Superior temporal gyrus (tissue), 1 donor: ENCODE results near the gene PCP2.
A peak's percentile ranks its signal among the peaks of the same experiment; 100 is the strongest.

ENCODE experiments used
- DNase-seq: peaks from one replicate; pipeline ENCODE4 v3.0.0-alpha.2; 2016; ENCODE audit errors: extremely low spot score

Gene PCP2

DNA sequence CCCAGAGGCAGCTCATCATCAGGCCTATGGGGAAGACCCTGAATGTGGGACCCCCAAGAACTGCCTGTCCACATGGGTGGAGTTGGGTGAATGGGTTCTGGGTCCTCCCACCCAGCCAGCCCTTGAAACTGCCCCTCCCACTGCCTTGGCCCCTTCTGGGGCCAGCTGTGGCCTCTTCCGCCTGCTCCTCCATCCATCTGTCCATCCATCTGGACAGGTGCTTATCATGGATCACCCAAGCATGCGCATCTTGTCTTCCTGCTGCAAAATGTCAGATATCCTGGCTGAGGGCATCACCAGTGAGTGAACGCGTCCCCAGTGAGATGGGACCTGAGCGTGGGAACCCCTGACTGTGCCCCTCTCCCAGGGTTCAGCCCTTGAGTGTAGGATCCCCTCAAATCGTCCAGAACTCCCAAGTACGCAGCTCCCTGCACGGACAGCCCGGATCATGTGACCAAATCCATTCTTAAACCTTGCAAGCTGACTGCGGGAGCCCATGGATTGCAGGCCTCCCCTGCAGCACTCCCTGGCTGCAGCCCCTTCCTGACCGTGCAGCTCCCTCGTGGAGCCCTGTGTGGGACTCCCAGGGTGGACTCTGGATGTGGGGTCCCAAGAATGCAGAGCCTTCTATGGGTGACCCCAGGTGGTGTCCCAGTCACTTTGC is 5.4 kb upstream of the PCP2 start:
- no peak for DNase-seq

DNA sequence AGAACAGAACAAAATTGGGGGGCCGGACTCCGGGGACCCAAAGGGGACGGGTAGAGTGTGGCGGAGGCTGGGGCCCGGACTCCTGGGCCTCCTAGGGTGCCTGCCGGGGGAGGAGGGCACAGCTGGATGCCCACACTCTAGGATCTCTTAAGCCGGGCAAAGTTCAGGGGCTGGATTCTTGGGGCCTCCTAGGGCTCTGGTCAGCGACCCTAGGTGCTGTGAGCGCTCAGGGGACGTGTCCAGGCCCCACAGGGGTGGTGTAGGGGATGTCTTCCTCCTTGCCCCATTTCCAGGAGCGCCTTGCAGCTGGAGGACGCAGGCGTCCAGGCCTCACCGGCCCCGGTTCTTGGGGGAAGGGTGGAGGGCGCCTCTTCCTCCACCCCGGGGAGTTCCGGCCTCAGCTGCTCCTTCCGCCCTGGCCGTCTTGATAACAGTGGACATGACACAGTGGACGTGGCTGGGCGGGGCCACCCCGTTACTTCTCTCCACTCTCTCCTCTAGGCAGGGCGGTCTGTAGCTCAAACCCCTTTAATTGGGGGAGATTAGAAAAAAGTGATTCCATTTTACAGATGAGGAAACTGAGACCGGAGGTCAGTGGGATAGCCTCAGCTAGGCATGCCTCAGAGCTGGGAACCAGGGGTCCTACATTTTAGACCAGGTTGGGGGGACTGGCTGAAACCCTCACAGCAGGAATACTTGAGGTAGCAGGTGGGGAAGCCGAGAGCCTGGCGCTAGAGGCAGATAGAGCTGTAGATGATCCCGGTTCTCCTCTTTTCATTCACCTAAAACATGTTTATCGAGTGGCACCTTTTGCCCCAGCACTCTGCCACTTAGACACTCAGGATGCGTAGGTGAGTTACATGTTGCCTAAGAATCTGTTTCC is 4.1 kb upstream of the PCP2 start:
- no peak for DNase-seq

DNA sequence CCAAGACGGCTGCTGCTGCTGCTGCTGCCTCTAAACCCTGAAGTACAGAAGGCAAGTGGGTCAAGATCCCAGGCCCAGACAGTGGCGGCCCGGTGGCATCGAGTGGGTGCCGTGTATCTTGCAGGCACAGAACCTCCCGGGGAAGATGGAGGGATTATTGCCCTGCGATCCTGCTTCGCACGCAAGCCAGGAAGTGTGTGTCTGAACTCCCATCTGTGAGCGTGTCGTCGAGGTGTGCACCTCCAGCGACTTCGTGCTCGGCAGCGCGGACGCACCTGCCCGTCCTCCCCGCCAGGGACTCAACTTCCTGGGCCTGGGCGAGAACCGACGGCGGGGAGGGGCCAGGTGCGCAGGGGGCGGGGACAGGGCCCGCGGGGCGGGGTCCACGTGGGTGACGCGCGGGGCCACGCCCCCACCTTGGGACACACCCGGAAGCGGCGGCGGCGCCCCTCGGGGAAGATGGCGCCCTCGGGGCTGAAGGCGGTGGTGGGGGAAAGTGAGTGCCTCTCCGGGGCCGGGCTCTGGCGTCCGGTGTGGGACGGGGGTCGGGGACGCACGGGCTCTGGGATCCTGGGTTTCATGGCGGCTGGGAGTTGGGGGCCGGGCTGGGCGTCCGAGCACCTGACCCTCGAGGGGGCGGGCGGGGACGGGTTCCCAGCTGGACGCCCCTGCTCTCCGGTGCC is 3.3 kb upstream of the PCP2 start, which contains the start of gene STXBP2:
STXBP2 (plus strand) TSS at position 420 of the 683 bp plus-strand sequence; CDS start at position 460, 40 bp downstream.
- DNase-seq, result no peak

DNA sequence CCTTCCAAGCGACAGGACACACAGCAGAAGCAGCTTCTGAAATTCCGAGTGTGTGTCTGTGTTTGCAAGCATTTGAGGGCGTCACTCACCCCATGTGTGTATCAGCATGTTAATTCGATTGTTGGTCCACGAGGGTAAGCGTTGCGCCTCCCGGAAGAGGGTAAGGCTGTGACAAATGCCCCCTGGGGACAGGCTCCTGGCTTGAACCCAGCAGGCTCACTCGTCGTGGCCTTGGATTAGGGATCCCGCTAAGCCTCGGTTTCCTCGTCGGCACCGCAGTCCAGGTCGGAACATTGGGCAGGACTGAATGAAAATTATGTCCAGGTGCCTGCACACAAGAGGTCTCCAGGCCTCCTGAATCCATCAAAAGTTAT is 2.8 kb upstream of the PCP2 start:
- no peak for DNase-seq

DNA sequence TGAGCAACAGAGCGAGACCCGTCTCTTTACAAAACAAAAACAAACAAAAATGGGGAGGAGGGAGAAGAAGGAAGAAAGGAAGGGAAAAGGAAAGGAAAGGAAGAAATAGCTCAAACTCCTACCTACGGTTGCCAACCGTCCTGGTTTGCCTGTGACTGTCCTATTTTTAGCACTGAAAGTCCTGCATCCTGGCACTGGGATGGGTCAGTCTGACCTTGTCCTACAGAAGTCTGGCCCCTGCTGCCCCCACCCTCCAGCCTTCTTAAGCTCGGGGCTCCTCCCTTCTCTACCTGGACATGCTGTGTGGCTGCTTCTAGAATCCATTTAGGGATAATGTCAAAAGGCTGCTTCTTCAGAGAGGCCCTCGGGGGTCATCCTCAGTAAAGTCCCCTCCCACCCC is 2.2 kb upstream of the PCP2 start:
- DNase-seq, result no peak

DNA sequence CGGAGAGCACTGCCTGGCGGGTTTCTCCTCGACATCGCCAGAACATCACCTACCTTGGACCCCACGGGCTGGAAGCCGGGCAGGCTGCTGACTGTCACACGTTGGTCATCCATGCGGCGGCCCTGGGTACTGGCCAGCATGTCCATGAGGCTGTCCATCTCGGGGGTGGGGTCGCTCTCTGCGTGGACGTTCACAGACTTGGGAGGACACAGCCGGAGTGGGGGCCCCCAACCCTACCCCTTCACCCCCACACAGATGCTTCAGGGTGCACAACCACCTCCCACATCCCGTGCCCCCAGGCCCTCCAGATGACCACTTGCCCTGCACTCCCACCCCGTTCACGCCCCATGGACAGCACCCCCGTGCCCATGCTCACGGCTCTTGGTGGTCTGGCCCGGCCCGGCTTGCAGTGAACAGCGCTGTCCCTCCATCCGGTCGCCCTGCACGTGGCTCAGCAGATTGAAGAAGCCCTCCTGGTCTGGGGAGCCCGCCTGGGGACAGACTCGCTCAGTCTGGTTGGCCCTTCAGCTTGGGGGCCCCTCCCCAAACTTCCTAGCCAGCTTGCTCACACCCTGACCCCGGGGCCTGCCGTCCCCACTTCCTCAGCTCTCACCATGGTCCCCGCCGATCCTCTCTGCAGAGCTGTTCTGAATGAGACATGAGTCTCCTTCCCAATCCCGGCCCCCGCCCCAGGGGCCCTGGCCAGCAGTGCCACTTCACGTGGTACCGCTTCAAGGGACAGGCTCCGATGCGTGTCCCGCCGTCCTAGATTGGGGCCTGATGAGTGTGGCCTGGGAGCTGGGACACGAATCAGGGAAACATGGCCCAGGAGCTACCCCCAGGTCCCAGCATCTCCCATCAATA is 947 bp downstream of the PCP2 start:
- DNase-seq, result no peak

DNA sequence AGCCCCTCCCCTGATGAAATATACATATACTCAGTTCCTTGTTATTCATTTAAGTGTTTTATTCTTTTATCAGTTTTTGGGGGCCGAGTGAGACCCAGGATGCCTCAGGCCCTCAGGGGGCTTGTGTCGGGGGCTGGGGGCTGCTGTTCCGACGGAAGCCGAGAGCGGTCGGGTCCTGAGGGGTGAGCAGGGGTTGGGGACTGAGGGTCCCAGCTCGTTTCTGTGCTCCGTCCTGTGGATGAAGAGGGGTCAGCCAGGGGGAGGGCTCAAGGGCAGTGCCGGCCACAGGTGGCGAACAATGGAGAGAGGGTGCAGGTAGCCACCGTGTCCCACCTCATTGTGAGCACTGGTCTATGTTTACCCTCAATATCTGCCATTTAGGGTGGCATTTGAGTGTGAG is 1.9 kb downstream of the PCP2 start:
- no peak for DNase-seq

DNA sequence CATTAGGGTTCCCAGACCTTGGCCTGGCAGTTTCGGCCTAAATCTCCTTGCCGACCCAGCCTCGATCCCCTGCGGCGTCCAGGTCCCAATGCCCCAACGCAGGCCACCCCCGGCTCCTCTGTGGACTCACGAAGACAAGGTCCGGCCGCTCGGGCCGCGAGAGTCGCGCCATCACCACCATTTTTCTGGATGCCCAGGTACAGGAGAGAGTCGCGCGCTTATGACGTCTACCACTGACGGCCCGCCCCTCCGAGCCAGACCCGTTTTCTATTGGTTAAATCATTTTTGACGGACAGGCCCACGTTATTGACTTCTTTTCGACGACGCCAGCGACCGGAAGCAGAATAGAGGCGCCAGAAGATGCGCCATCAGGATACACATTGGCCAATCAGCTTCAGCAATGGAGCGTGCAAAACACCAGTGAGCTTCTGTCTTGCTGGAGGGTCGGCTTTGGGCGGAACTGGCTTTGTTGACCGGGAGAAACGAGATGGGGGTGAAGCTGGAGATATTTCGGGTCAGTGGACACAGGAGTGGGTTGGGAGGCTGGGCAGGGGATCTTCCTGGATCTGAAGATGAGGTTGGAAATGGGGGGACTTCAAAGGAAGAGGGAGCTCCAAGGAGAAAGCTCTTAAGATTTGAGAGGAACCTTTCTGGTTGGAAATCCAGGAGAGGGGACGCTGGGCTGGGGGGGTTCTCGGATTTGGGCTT is 4.0 kb downstream of the PCP2 start, which contains the start of the genes PET100 and XAB2:
PET100 (plus strand) TSS at position 447 of the 708 bp plus-strand sequence; CDS start at position 488, 41 bp downstream.
XAB2 (minus strand) TSS at position 199 of the 708 bp plus-strand sequence; CDS start at position 181, 18 bp downstream.
- DNase-seq, result peak; percentile 100

DNA sequence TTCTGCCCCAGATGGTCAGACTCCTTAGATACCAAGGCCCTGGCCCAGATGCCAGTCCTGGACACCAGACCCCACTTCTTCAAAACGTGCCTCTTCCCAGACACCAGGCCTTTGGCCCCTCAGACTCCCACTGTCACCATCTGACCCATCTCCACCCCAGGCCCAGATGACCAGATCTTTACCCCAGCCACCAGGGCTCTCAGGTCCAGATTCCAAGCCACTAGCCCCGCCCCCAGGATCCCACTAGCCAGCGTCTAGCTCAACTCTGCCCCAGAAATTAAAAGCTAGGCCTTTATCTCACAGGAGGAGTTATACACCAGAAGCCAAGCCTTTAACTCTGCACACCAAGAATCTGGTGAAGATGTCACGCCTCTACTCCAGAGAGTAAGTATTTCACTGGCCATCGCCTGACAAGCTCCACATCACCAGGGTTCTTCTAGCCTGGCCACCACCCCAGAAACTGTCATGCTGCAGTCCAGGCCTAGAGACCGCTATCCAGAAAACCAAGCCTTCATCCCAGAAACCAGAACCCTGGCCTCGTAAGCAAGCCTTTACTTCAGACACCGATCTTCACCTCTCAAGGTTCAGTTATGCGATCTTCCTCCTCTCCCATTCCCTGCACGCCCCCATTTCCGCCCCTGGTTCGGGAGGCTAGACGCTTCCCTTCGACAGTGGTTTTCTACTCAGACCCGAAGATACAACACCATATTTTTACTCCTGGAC is 4.8 kb downstream of the PCP2 start:
- DNase-seq, result no peak

DNA sequence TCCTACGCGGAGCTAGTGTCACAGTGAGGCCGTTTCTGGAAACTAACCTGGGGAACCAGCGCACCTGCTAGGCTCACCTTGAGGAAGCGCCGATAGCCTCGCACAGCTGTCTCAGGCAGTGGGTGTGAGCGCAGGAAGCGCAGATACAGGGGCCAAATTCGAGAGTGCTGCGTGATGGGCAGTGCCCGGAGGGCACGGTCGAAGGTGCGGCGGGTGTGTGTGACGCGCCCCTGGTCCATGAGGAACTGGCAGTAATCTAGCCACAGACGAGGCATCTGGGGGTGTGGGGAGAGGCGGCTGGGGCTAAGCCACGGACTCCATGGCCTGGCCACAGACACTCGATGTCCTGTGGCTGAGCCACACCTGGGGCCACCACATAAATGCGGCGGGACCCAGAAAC is 6.4 kb downstream of the PCP2 start:
- no peak for DNase-seq

DNA sequence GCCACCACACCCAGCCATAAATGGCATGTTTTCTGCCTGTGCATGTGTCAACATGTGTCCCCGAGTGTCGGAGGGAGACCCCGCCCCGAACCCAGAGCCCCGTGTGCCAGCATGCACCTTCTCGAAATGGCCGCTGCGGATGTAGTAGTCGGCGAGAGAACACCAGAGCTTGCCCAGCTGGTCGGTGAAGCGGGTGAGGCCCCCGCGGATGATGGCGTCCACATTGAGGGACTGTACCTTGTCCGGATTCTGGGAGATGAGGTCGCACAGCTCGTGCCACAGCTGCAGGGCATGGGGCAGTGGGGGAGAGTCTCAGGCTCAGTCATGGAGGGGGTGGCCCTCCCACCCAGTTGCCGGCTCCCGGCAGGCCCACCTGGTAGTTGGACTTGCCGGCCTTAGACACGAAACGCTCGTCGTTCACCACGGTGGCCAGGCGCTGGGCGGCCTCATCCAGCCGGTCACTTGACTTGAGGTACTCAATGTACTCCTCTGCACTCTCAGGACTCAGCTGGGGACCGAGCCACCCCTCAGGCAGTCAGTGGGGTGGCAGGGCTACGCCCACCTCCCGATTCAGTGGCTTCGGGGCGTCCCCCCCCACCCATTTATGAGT is 7.7 kb downstream of the PCP2 start:
- no peak for DNase-seq

DNA sequence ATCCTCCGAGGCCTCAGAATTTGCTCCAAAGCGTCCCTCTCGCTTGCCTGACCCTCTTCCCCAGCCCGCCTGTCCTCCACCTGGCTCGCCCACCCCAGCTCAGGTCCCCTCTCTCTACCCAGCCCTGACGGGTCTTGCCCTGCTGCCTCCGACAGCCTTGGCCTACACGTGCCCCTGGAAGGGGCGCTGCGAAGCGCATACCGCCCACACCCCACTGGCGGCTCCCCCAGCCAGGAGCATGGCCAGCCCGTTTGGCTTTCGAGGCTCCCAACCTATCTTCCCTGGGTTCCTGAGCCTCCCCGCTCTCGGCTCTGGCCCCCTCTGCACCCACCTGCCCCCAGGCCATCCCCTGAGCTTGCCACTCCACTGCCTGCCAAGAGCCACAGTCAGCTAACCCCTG is 8.7 kb downstream of the PCP2 start:
- DNase-seq, result no peak

DNA sequence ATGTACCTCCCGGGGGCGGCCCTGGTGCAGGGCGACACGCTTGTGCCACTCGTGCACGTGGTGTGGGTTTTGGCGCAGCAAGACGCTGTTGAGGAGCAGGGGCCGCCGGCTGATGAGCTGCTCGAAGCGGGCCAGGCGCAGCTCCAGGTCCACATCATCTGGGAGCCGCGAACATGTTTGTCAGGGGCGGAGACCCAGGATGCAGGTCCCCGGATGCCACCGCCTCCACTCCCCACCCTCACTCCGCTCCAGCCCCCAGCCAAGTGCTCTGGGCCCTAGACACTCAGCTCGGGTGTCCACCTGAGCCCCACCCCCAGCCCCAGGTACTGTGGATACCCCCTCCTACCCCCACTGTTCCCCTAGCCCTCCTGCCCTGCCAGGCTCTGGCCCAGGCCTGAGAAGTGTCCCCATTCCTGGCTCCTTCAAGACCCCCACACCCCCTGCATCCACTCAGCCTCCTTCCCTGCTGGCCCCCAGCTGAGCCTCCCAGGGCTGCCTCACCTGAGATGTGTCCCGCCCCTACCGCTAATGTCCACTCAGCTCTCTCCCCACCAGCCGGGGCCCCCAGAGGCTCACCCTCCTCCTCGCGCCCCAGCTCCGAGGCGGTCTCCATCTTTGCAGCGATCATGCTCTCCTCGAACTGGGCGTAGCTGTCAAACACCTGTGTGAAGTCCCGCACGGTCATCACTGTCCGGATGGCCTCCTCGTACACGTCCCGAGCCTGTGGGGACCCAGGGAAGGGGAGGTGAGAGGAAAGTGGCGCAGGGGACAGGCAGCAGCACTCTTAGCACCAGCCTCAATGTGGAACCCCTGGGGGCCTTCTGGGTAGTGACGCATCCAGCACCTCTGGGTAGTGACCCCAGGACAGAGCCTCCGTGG is 9.6 kb downstream of the PCP2 start:
- DNase-seq, result no peak

DNA sequence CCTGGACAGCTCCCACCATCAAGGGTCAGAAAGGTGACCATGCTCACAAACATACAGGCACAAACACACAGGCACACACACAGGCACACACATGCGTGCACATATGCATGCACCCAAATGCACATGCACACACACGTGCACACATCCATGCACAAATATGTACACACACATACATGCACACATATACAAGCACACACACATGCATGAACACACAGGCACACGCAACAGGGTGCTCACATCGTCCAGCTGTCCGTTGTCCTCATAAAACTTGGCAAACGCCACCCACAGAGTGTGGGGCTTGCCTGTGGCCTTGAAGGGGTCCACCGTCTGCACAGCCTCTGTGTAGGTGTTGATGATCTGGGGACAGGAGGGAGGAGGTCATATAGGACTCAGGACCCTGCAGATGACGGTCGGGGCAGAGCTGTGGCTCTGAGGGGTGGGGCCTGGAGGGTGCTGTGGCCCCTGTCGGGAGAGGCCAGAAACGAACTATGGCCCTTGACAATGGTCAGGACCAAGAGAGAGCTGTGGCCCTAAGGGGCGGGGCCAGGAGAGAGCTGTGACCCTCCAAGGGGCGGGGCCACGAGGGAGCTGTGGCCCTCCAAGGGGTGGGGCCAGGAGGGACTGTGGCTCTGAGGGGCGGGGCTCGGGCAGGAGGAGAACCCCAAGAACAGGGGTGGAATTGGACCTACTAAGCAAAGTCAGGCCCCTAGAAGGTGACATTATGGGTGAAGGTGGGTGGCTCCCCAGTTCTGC is 10.4 kb downstream of the PCP2 start:
- no peak for DNase-seq

DNA sequence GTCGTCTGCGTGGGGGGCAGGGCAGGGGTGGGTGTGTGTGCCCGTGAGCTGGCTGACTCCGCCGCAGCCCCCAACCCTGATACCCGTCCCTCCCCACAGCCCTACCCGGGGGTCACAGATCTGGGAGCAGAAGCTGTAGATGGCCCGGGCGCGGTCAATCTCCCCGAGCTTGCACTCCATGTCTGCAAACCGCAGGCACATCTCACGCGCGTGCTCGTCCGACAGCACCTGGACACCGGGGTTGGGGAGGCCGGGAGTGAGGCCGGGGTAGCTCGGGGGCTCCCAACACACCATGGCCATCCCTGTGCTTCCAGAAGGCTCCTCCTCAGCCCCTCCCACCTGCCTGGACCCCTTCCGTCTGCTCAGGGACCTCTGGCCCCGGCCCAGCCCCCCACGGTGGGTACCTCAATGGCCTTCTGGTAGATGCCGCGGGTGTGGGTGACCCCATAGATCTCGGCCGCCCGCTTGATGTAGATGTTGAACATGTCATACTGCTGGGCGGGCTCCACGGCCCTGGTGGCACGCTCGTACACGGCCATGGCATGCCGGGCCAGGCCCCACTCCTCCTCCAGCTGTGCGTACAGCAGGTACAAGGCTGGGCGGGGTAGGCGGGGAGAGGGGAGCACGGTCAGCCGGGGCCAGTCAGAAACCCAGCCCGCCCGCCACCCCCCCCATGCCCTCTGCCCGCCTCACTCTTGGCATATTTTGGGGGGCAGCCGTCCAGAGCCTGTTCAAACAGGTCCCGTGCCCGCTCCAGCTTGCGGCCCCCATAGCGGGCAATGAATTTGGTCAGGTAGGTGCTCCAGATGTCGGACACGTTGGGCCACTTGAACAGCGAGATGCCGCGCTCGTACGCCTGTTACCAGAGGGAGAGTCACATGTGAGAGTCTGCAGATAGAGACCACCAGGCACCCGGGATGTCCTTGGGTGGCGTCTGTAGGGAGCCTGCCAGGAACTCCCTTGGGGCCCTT is 12.8 kb downstream of the PCP2 start:
- no peak for DNase-seq

DNA sequence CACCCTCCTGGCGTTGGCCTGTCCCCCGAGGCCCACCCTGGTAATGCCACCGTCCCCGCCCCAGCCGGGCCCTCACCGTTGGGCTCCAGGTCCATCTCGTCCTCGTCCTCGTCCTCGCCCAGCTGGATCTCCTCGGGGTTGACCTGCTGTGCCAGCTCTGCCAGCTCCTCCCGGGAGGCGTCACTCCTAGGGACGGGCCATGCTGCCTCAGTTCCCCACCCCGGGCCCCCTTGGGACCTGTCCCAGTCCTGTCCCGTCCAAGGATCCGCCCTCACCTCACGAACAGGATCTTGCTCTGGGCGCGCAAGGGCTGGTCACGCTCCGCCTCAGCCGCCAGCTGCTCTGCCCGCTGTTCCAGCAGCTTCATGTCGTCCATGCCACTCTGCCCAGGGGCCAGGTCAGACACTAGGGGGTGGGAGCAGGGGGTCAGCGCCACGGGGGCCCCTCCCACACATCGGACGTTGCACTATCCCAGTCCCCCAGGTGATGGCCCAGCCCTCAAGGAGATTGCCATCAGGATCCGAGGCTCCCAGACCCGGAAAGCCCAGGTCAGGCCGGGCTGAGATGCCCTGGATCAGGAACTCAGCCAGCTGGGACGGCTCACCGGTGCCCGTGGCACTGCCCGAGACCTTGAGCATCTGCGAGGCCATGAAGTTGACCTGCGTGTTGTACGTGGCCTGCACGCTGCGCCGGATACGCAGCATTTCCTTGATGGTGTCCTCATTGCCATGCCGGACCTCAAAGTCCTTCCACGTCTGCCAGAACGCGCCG is 13.7 kb downstream of the PCP2 start:
- DNase-seq, result no peak
